Upper lobe of right lung (tissue), 1 donor: ENCODE results near the gene GRAMD1B. TPM values are rescaled to one million over a fixed set of nuclear protein-coding genes. Genes with fewer than 3 reads are reported as not detected.
A peak's percentile ranks its signal among the peaks of the same experiment; 100 is the strongest.

Experiments
- ATAC-seq: fragments of 200-7000 bp; cut with Tn5 transposase; one replicate; pipeline ENCODE4 v1.9.1; 2020; ENCODE audit warnings: mild to moderate bottlenecking, moderate library complexity
- DNase-seq: peaks from one replicate; pipeline ENCODE4 v3.0.0-alpha.2; 2020
- H3K27ac ChIP-seq: fragments of 200-600 bp; one replicate; pipeline ENCODE4 v1.8.0; 2022
- H3K27me3 ChIP-seq: fragments of 200-600 bp; one replicate; pipeline ENCODE4 v1.8.0; 2022; ENCODE audit warnings: mild to moderate bottlenecking
- H3K36me3 ChIP-seq: fragments of 200-600 bp; one replicate; pipeline ENCODE4 v1.8.0; 2022
- H3K4me1 ChIP-seq: fragments of 200-600 bp; one replicate; pipeline ENCODE4 v1.8.0; 2022
- H3K4me3 ChIP-seq: fragments of 200-600 bp; one replicate; pipeline ENCODE4 v1.8.0; 2022; ENCODE audit warnings: mild to moderate bottlenecking
- H3K9me3 ChIP-seq: fragments of 200-600 bp; one replicate; pipeline ENCODE4 v1.8.0; 2022
- CTCF ChIP-seq: fragments of 200-600 bp; IDR thresholded peaks from one replicate; pipeline ENCODE4 v1.8.0; 2022; ENCODE audit warnings: antibody characterized with exemption
- intact Hi-C: fragments of 100-400 bp; cut with DNase I; formaldehyde crosslinking; loops from one replicate; pipeline ENCODE4 v1.11.0; 2022
- total RNA-seq: library from RNA; stranded (reverse); fragmentation: NEBNext Ultra II Directional; extraction: Animal tissue kit (Norgen Biotek cat#: 25700); gene quantifications from one replicate; pipeline ENCODE4 v1.2.1, GENCODE V29; 2021
- donor health status: DM: no; HTN: yes; CAD: no; lungs with severe emphysema.

The GRAMD1B gene
- total RNA-seq, 1 donor from 2014 or later, result 4.8 TPM

- Histone ChIP-seq H3K36me3 (no peaks in the 10 kb centered on the region), H3K27me3 (peaks cover 4% of the 10 kb centered on the region), H3K27ac (no peak overlapping the region), H3K4me3 (no peak overlapping the region), H3K4me1 (peaks cover 3% of the 10 kb centered on the region), H3K9me3 (no peaks in the 10 kb centered on the region)
- no peak for TF ChIP-seq CTCF
- DNase-seq (no peak), ATAC-seq (no peak)
- intact Hi-C loops, result no loop called here
Observed at GRCh38 chr11:123578778-123579481, 148.9 kb downstream of the GRAMD1B start.

- Histone ChIP-seq H3K4me3 (no peak overlapping the region), H3K27me3 (peaks cover 4% of the 10 kb centered on the region), H3K27ac (no peak overlapping the region), H3K9me3 (no peaks in the 10 kb centered on the region), H3K36me3 (no peaks in the 10 kb centered on the region), H3K4me1 (peaks cover 3% of the 10 kb centered on the region)
- TF ChIP-seq CTCF, result no peak
- intact Hi-C loops, result no loop called here
- DNase-seq, result no peak
- ATAC-seq, result no peak
Observed at GRCh38 chr11:123579482-123579812, 149.4 kb downstream of the GRAMD1B start.

- H3K4me3 ChIP-seq, result no peak overlapping the region
- intact Hi-C loops, result no loop called here
Observed at GRCh38 chr11:123580137-123580536, 150.1 kb downstream of the GRAMD1B start.

GRCh38 chr11:123580557-123581275 is 150.6 kb downstream of the GRAMD1B start:
- DNase-seq (peak; percentile 83), ATAC-seq (peak; percentile 91)
- peak; percentile 93 for TF ChIP-seq CTCF
- H3K4me1 ChIP-seq, result peaks cover 3% of the 10 kb centered on the region
- H3K27ac ChIP-seq, result no peak overlapping the region
- H3K9me3 ChIP-seq, result no peaks in the 10 kb centered on the region
- no peaks in the 10 kb centered on the region for H3K36me3 ChIP-seq
- intact Hi-C loops, result no loop called here
- peaks cover 4% of the 10 kb centered on the region for H3K27me3 ChIP-seq
- no peak overlapping the region for H3K4me3 ChIP-seq

More at GRCh38 chr11:123580137-123580536, 150.1 kb downstream of the GRAMD1B start:
- Histone ChIP-seq H3K4me1 (peaks cover 3% of the 10 kb centered on the region), H3K27me3 (peaks cover 4% of the 10 kb centered on the region), H3K27ac (no peak overlapping the region), H3K9me3 (no peaks in the 10 kb centered on the region), H3K36me3 (no peaks in the 10 kb centered on the region)
- no peak for DNase-seq
- TF ChIP-seq CTCF, result no peak
- ATAC-seq, result no peak

GRCh38 chr11:123581651-123582399 is 151.8 kb downstream of the GRAMD1B start:
- Histone ChIP-seq H3K9me3 (no peaks in the 10 kb centered on the region), H3K27ac (no peak overlapping the region), H3K27me3 (no peaks in the 10 kb centered on the region), H3K4me3 (no peak overlapping the region), H3K4me1 (peaks cover 3% of the 10 kb centered on the region), H3K36me3 (no peaks in the 10 kb centered on the region)
- ATAC-seq (no peak), DNase-seq (no peak)
- no peak for TF ChIP-seq CTCF
- intact Hi-C loops, result no loop called here
